Stimulated activated CD8-positive, alpha-beta memory T cell treated with anti-CD3 and anti-CD28 coated beads, Interleukin-7, amount 100 ng/mL, for 4 hours (primary cell): ENCODE measurements around the gene HYLS1.

Experiments
- DNase-seq, 2 donors: peaks; one replicate each; pipeline ENCODE4 v3.0.0-alpha.2; 2020; ENCODE audit warnings: low read depth in 2 of 2

The HYLS1 gene

DNA sequence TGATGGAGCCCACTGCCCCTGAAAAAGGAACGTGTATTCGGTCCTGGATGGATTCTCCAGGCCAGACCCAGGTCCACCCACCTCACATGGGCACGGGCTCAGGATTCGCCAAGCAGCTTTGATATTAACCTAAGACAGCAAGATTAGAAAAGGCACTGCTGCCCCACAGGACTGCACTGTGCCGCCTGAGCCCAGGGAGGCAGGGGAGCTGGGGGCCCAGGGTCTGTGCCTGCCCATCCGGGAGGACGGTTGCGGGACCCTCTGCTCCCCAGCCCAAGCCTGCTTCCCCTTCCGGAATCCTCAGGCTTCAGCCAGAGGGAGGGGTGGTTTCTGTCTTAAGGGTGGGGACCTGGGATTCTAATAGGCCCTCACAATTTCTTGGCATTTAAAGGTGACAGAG, 44.8 kb downstream of the HYLS1 start:
- DNase-seq: no peak

DNA sequence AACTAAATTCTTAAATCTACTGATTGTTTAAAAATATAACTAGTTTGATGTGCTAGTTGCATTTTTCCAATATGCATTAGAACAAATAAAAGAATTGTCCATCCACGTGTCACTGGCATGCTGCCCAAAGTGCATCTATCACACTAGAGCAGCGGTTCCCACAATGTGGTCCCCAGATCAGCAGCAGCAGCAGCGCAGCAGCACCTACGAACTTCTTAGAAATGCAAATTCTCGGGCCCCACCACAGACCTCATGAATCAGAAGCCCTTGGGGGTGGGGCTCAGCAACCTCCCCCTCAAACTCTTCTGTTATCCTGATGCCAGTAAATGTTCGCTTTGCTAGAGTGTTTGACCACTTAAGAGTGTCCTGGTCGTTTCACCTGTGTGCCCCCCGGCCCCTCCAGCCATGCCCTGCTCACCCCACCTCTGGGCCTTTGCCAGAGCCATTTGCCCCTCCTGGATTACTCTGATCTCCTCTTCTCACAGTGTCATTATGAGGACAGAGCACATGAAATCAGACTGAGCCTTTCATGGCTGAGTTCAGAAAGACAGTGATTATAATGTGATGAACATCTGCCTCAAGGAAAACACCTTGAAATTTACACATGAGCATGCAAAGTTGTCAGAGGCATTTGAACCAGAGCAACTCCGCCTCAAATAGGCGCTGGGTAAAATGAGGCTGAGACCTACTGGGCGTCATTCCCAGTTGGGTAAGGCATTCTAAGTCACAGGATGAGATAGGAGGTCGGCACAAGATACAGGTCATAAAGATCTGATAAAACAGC, 45.8 kb downstream of the HYLS1 start:
- no peak for DNase-seq

DNA sequence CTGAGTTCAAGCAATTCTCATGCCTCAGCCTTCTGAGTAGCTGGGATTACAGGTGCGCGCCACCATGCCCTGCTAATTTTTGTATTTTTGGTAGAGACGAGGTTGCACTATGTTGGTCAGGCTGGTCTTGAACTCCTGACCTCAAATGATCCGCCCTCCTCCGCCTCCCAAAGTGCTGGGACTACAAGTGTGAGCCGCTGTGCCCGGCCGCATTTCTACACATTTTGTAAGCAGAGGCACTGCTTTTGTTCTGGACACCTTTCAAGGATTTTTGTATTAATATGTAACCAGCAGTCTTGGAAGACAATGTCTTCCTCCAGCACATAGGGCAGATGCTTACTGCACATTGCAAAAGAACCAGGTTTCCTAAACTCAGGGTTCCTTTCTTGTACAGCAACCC, 47.0 kb downstream of the HYLS1 start:
- no peak for DNase-seq

DNA sequence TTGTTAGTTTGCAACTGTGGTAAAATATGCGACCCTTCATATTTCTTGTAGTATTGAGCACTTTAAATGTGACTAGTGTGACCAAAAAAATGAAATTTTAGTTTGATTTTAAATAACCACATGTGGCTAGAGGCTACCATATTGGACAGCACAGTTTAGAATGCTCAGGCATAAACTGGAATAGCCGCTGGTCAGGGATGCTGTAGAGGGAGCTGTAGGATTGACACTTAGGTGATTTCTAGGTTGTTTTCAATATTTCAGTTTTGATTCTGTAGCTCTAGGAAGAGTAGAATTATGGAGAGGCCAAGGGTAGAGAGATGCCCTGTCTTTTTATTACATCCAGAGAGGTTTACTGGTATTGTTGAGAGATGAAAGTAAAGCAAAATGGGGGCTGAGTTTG, 47.6 kb downstream of the HYLS1 start:
- DNase-seq: no peak

DNA sequence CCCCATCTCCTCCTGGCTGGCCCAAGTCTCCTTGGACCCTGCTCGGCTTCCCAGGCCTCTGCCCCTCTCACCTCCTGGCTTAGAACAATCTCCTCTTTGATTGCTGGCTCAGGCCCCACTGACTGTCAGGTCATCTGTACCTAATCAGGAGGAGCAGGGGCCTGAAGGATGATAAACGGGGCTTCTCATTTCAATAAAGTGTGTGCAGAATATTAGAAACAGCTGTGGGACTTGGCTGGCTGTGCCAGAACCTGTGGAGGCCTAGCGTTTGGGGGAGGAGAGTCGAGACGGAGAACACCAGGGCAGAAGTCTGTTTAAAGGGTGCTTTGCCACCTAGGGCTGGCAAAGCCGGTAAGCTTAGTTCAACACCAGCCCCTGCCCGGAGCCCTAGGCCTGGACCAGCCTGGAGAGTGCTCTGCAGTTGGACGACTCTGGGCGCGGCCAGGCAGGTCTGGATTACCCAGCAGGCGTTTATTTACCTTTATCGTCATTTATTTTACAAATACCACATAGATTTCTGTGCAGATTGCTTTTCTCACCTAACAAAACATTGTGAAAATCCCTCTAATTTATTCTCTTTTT, 48.2 kb downstream of the HYLS1 start:
- DNase-seq: no peak

DNA sequence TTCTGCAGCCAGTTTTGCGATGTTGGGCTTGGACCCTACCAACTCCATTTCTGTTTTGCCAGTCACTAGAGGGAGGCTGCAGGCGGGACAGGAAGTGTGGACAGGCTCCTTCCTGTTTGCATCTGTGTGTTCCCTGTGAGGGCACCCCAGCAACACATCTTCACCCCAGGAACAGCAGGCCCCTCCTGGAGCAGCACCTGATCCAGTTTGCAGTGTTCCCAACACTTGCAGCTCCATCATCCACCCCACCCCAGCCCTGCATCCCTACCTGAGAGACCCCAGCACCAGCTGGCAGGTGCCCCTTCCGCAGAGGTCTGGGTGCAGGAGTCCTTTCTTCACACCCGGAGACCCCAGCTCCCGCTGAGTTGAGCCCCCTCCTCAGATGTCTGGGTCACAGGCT, 51.0 kb downstream of the HYLS1 start:
- no peak for DNase-seq

DNA sequence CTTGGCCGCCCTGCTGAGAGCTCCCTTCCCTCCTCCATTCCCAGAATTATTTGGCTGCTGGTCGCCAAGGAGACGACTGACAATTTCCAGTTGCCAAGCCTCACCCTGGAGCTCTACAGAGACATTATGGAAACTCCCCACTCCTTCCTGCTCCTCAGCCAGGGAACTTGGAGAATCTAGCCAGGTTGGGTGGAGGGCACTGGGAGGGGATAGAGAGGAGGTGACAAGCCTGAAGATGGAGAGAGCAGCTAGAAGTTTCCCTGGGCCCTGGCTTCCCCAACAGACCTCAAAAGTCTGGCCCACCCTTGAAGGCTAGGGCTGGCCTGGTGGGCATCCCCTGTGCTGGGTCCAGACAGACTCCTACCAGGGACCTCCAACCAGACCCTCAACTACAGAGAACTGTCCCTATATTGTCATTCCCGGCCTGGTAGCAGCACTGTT, 51.6 kb downstream of the HYLS1 start:
- no peak for DNase-seq

DNA sequence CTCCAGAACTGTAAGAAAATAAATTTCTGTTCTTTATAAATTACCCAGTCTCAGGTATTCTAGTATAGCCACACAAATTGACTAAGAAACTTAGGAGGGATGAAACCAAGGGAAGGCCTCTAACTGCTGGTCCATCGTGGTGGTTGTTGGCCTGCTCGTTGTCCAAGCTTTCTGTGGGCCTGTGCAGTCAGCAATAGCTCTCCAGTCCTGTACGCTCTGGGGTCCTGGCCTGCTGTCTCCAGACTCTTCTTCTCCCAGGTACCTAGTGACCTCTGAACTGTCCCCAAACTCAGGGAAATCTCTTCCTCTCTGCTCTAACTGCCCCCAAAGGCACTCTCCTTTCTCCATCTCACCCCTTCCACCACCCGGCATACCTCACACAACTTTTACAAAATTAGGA, 52.7 kb downstream of the HYLS1 start:
- DNase-seq: no peak

DNA sequence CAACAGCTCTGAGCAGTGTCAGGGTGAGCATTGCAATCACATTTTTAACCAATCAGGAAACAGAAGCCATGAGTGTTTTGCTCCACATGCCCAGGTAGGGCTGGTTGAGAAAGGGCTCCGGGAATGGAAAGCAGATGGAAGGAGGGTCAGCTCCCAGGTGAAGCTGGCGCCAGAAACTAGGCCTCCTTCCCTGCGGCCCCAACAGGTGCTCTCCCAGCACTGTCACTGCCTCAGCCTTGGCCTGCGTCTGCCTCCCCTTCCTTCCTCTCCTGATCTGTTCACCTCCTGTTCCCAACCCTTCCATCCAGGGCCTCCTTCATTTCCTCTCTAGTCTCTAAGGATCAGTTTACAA, 53.8 kb downstream of the HYLS1 start:
- no peak for DNase-seq

DNA sequence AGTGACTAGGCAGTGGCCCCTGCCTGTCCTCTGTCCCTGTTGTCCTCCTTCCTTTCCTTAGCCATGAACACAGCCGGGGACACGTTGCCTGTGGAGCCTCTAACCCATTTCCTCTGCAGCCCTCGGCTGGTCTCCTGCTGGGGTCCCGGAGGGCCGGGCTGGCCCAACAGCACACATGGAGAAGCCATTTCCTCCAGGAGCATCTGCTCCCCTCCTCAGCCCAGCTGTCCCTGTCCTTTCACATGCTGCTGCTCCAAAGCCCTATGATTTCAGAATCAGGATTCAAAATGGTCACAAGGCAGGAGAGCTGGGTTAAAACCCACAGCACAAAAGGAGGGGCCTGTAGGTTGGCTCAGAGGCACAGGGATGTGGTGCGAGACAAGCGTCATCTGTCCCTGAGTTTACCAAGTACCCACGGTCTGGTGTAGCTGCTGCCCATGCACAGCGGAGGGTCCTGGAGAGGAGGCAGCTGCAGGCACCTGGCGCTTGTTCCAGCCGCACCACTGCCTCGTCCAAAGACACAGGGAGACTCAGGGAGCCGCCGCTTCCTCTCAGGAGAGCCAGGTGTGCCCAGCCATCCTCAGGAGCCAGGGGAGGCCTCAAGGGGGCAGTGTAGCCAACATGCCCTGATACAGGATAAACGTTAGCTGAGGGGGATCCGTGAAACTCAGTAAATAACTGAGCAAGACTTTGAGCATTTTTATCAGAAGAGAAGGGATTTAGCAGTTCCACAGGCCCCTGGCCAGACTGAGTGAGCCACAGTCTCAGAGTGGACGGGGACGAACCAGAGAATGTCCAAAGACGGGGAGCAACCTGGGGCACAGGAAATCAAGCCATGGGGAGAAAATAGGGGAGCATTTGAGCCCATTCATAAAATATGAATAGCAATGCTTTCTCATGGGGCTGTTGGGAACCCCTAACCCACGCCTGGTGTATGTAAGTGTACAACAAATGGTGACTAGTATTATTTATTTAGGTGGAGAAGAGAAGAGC, 54.4 kb downstream of the HYLS1 start:
- DNase-seq: no peak

DNA sequence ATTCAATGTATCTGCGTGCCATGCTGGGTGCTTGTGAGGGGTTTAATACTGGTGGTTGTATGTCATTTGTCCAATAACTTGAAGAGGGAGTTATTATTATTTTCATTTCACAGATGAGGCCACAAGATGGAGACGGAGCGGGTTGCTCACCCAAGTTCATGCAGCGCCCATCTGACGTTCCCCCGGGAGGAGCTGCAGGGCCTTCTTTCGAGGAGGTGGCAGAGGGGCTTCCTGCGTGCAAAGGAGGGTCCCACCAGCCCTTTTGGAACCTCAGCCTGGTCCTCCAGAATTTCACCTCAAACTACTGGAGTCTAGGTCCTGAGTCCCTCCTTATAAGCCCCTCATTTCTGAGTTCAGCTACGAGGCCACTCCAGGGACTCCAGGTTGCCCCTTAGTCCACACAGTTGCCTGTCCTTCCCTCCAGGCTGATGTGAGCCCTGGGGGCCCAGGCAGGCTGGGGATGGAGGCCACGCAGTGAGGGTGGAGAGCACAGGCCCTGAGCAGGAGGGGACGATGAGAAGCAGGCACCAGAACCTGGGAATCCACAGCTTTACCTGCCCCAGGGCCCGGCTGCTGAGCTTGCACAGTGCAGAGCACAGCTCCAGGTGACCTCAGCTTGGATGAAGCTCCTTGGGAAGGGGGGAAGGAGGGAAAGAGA, 55.4 kb downstream of the HYLS1 start:
- DNase-seq: no peak

DNA sequence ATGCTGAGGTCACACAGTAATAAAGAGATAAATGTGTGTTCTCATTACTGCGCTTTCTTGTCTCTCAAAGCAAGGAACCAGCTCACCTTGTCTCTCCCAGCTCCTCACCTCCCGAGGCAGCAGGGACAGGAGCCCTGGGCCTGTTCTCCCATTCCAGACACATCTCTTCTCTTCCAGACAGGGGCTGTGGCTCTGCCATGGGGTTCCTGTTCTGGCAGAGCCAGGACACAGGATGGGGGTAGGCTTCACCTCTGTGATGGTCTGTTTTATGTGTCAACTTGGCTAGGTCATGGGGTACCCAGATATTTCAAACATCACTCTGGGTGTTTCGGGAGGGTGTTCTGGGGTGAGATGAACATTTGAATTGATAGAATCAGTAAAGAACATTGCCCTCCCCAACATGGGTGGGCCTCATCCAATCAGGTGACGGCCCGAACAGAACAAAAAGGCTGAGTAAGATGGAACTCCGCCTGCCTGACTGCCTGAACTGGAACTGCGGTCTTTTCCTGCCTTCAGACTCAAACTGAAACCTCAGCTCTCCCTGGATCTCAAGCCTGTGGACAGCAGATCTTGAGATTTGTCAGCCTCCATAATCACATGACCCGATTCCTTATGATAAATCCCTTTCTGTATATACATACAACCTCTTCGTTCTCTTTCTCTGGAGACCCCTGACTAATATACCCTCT, 56.3 kb downstream of the HYLS1 start:
- no peak for DNase-seq

DNA sequence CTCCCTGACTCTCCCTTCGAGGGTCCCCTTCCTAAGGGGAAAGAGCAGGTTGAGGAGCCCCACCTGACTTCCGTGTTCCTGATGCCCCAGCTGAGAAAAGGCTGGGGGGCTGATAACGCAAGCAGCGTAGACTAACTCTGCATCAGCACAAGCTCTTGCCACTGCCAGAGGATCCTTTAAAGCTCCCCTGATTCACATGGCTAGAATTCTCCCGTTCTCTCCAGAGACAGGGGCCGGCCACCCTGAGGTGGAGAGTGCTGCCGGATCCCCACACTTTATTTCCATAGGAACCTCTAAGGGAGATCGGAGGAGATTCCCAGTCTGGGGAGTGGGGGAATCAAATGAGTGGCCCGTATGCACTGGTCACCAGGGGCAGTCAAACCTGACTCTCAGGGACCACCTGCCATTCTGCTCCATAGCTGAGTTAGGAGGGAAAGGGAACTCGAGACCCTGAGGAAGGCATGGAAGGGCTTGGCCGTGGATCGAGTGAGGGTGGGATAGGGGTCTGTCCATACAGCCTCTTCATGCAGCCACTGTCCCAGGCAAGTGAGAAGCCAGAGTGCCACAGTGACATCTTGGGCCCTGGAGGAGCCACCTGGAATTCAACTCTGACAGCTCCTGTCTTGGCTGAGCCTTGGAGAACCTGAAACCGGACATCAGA, 57.0 kb downstream of the HYLS1 start:
- no peak for DNase-seq

DNA sequence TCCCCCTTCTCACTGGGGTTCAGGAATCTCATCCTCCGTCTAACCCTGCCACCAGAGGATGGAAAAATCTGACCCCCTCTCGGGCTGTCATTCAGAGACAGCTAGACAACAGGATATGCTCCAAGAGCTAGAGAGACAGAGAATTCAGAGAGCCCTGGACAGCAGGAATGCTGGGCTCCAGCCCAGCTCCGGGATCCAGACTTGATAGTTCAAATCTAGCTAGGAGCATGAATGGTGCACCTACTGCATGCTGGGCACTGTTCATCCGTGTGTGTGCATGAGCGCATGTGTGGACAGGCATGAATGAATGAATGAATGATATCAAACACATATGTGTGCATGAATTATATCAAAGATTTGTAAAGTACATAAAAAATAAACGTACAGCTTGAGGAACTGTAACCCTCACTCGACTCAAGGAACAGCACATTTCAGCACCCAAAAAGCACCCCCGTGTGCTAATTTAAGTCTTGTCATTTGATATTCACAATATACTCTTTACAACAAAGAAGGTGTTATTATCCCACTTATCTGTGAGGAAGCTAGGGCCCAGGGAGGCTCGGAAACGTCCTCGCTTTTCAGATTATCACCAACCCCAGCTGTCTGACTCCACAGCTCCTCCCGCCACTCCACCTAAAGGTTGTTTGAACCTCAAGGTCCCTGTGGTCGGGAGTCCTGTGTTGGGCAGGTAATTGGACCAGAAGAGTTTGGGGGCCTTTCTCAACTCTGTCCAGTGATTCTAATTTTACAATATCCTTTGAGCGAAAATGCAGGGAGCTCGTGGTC, 57.7 kb downstream of the HYLS1 start:
- no peak for DNase-seq

DNA sequence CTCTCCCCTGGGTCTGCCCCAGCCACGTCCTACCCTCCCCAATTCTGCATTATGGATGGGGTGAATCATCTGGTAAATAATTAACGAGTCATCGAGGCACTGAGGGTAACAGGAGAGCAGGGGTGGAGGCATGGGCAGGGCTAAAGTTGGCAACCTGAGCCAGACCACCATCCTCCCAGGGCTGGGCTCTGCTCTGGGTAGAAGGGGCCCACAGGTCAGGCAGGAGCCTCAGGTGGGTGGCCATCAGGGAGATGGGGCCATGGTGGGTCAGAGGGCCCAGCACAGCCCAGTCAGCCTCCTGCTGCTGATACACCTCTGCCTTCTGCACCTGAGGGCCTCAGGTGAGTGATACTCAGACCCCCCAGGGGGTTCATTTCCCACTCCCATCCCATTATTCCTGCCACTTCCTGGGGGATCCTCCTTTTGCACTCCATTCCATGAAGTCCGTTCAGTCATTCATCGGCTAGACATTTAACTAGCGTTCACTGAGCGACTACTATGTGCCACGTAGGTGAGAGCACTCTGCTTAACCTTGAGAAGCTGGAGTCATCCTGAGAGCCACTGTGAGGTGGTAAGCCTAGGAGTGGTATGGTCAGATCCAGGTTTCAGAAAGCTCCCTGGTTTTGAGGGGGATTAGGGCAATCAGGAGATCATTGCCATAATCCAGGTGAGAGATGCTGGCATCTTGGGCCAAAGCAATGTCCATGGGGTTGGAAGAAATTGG, 58.5 kb downstream of the HYLS1 start, which contains the start of gene VSIG10L2:
Gene VSIG10L2, plus strand, starts transcription at position 248 of the 724 bp plus-strand sequence. Its CDS starts 12 bp downstream, at position 260.
- no peak for DNase-seq

DNA sequence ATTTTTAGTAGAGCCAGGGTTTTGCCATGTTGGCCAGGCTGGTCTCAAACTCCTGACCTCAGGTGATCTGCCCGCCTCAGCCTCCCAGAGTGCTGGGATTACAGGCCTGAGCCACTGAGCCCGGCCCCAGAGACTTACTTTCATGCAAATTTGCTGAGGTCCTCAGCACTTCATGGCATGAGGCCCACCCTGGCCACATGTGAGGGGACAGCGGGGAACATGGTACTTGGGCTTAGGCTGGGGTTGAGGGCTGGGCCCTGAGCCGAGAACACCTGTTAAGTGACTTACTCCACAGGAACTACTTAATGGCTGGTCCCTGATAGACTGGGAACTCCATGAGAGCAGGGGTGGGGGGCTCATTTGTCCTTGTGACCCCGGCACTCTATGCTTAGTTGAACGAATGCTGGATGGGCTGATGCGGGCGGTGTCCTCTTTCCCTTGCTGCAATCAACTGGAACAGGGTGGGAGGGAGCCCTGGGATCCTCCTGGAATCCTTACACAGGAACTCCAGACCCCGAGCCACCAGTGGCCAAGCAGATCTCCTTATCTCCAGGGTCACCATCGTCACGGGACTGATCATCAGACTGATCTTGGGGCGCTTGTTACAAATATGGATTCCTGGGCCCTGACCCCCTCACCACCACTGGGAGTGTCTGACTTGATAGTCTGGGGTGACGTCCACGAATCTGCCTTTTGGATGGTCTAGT, 59.4 kb downstream of the HYLS1 start:
- no peak for DNase-seq

DNA sequence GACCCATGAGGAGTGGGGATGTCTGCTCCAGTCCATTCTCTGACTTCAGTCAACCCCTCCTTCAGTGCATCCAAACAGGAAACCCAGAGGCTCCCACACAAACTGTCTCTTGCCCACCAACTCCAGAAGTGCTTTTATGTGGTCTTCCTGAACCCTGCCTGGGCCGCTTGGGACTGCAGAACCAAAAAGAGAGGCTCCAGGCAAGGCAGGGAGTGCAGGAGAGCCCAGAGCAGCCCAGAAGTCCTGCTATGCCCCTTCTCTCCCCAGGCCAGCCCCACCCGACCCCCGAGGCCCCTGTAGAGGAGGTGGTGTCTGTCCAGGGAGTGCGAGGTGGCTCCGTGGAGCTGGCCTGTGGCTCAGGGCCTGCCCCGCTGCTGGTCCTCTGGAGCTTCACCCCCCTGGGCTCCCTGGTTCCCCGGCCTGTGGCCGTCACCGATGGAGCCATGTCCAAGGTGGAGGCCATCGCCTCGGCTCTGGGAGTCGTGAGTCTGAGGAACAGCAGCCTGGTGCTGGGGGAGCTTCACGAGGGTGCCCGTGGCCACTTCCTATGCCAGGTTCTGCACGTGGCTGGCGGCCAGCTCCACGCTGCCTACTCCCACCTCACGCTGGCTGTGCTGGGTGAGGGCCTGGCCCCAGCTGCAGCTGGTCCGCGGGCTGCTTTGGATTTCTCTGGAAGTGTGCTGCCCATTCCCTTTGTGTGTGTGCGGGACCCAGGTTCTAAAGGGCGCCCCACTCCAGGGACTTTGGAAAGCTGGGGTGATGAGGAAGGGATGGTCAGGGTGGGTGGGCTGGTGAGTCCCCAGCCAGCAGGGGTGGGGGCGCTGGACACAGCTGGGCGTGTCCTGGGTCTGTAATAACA, 60.2 kb downstream of the HYLS1 start:
- no peak for DNase-seq
